ENCODE data around the gene PPARA. TPM values are rescaled to one million over a fixed set of nuclear protein-coding genes. Genes with fewer than 3 reads are reported as not detected.
A peak's percentile ranks its signal among the peaks of the same experiment; 100 is the strongest.

PPARA gene
- total and polyA plus RNA-seq, 2 of the 4 experiments (the other 2 are of a cell fraction) = 3.1 to 7.0 TPM

DNA sequence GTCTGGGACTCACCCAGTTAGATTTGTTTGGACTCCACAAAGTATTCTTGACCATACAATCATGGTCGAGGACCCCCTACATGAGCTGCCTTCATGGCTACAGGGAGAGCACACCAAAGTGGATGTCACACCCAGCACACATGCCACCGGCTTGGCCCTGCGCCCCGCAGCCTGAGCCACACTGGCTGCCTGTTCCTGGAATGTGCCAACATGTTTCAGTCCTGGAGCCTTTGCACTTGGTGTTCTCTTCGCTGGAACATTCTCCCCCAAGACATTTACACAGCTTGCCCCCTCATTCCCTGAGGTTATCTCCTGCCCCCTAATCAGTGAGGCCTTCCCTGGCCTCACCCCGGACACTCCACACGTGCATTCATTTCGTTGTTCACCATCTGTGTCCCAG lies 46.0 kb downstream of the PPARA start:
- H4K20me1 ChIP-seq (ENCODE audit: insufficient read depth, low read length) = peaks cover 4% of the 10 kb centered on the region
- CTCF ChIA-PET = no interaction called here

More for the DNA sequence above, 46.0 kb downstream of the PPARA start:
- H3K14ac ChIP-seq (replicated peaks; ENCODE audit: low read depth, low read length) = no peak overlapping the region
- H3K4me2 ChIP-seq (ENCODE audit: low read depth, low read length) = no peak overlapping the region
- H2BK20ac ChIP-seq (ENCODE audit: low read depth, low read length) = no peak overlapping the region
- ATAC-seq (ENCODE audit: low read depth) (no peak), DNase-seq (no peak)
- H4K91ac ChIP-seq (ENCODE audit: insufficient read depth, low read depth, low read length) = no peak overlapping the region
- H3K4me1 ChIP-seq (ENCODE audit: control insufficient read depth, insufficient read depth, low read length) = peaks cover 4% of the 10 kb centered on the region; the same call in 1 of the 2 replicates
- H3K9me1 ChIP-seq (ENCODE audit: insufficient read depth, low read length) = peaks cover 10% of the 10 kb centered on the region
- no peak overlapping the region for H3K9ac ChIP-seq (ENCODE audit: low read depth, low read length)
- no peaks in the 10 kb centered on the region for H3K9me3 ChIP-seq (ENCODE audit: control insufficient read depth, insufficient read depth, low read length)
- peak overlapping the region; percentile 7 for H2AFZ ChIP-seq (replicated peaks; ENCODE audit: low read length, poor library complexity)
- no peak overlapping the region for H2AK5ac ChIP-seq (ENCODE audit: low read depth, low read length)
- H2BK15ac ChIP-seq (ENCODE audit: low read depth, low read length) = peak overlapping the region; percentile 47; the same call in 1 of the 3 replicates
- H3K27me3 ChIP-seq (ENCODE audit: control insufficient read depth, insufficient read depth, low read length) = no peaks in the 10 kb centered on the region
- no peak overlapping the region for H2BK120ac ChIP-seq (ENCODE audit: low read depth, low read length)
- H3K36me3 ChIP-seq (ENCODE audit: control insufficient read depth, insufficient read depth, low read length) = peaks cover 20% of the 10 kb centered on the region
- dilution Hi-C loops (cut with HindIII; ENCODE audit: low sequenced_read_pairs, unreplicated experiment) (no loop called here), in situ Hi-C loops (cut with MboI; ENCODE audit: low sequenced_read_pairs) (no loop called here), intact Hi-C loops (cut with micrococcal nuclease) (no loop called here)
- H2BK5ac ChIP-seq (ENCODE audit: low read depth, low read length, poor library complexity, severe bottlenecking) = no peak overlapping the region
- H3K18ac ChIP-seq (ENCODE audit: low read depth, low read length) = no peak overlapping the region
- H3K4ac ChIP-seq (ENCODE audit: low read depth, low read length) = no peak overlapping the region
- no peak overlapping the region for H3K27ac ChIP-seq (ENCODE audit: insufficient read depth, low read length)
- no TSS peak for BruUV-seq (replicated peaks)
- H3K23ac ChIP-seq (ENCODE audit: low read depth, low read length) = no peak overlapping the region
- H3K79me1 ChIP-seq (ENCODE audit: low read depth in 1 of 2, low read length in 2 of 2) = peaks cover under 1 to 15% of the 10 kb centered on the region in 2 experiments; a peak in 2 of 4 replicates
- no peak overlapping the region for H2AK9ac ChIP-seq (replicated peaks; ENCODE audit: low read depth, low read length, poor library complexity)
- WGBS, 2 experiments (ENCODE audit: extremely low coverage in 2 of 2, insufficient read length in 1 of 2) = 100% methylated on average over 4 of the region's 8 CpGs; no CpG with 5 or more reads in 1 of the 2 experiments
- POLR2A ChIA-PET (ENCODE audit: unreplicated experiment) = no interaction called here
- H4K8ac ChIP-seq (ENCODE audit: low read depth in 2 of 2, low read length in 2 of 2) = no peak overlapping the region
- no peak overlapping the region for H3K56ac ChIP-seq (ENCODE audit: extremely low read depth, insufficient read depth, low read length)
- H3K4me3 ChIP-seq (ENCODE audit: insufficient read depth, low read depth, low read length) = no peak overlapping the region
- H4K5ac ChIP-seq (ENCODE audit: low read depth, low read length) = no peak overlapping the region
- TF ChIP-seq CHD1 (IDR thresholded peaks at IDR 0.05; ENCODE audit: low read depth, low read length) = no peak
- TF ChIP-seq RCOR1 (IDR thresholded peaks at IDR 0.05; ENCODE audit: insufficient replicate concordance, low read length) = no peak
- TF ChIP-seq CEBPB (IDR thresholded peaks at IDR 0.05; ENCODE audit: low read depth, low read length) = no peak
- no peak for TF ChIP-seq MAFK (IDR thresholded peaks at IDR 0.05; ENCODE audit: low read depth, low read length)
- TF ChIP-seq BHLHE40 (IDR thresholded peaks at IDR 0.05; ENCODE audit: low read depth, low read length) = no peak
- TF ChIP-seq, protein P1, sequence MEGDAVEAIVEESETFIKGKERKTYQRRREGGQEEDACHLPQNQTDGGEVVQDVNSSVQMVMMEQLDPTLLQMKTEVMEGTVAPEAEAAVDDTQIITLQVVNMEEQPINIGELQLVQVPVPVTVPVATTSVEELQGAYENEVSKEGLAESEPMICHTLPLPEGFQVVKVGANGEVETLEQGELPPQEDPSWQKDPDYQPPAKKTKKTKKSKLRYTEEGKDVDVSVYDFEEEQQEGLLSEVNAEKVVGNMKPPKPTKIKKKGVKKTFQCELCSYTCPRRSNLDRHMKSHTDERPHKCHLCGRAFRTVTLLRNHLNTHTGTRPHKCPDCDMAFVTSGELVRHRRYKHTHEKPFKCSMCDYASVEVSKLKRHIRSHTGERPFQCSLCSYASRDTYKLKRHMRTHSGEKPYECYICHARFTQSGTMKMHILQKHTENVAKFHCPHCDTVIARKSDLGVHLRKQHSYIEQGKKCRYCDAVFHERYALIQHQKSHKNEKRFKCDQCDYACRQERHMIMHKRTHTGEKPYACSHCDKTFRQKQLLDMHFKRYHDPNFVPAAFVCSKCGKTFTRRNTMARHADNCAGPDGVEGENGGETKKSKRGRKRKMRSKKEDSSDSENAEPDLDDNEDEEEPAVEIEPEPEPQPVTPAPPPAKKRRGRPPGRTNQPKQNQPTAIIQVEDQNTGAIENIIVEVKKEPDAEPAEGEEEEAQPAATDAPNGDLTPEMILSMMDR (conservative IDR thresholded peaks at IDR 0.05; ENCODE audit: low read depth, low read length) = no peak
- TF ChIP-seq, protein P2, sequence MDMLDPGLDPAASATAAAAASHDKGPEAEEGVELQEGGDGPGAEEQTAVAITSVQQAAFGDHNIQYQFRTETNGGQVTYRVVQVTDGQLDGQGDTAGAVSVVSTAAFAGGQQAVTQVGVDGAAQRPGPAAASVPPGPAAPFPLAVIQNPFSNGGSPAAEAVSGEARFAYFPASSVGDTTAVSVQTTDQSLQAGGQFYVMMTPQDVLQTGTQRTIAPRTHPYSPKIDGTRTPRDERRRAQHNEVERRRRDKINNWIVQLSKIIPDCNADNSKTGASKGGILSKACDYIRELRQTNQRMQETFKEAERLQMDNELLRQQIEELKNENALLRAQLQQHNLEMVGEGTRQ (IDR thresholded peaks at IDR 0.05; ENCODE audit: low read depth, low read length) = no peak
- no peak for TF ChIP-seq SMC3 (IDR thresholded peaks at IDR 0.05; ENCODE audit: low read depth, low read length)
- no peak for TF ChIP-seq FOS (IDR thresholded peaks at IDR 0.05; ENCODE audit: low read depth, low read length)
- TF ChIP-seq MAZ (IDR thresholded peaks at IDR 0.05; ENCODE audit: borderline replicate concordance, low read depth, low read length) = no peak
- no peak for TF ChIP-seq RAD21 (IDR thresholded peaks at IDR 0.05; ENCODE audit: low read length)

Data from IMR-90 (cell line).